Right ventricle myocardium superior (tissue), 1 donor: ENCODE results near the gene PEMT. TPM values are rescaled to one million over a fixed set of nuclear protein-coding genes. Genes with fewer than 3 reads are reported as not detected.
"Not testable (repeated sequence)": the region's sequence is repeated elsewhere in the genome, so short reads cannot be mapped to it uniquely, and the experiment has no call there.

Experiments used
- ATAC-seq: fragments of 200-7000 bp; cut with Tn5 transposase; one replicate; pipeline ENCODE4 v1.9.1; 2020; ENCODE audit warnings: mild to moderate bottlenecking; ENCODE audit not compliant: poor library complexity
- DNase-seq: peaks from one replicate; pipeline ENCODE4 v3.0.0-alpha.2; 2020
- intact Hi-C: fragments of 100-400 bp; cut with DNase I; formaldehyde crosslinking; loops from one replicate; pipeline ENCODE4 v1.11.2; 2022
- long read RNA-seq: library from polyadenylated mRNA; unstranded; transcript quantifications from one replicate; pipeline ENCODE4 v2.0.0, GENCODE V29; 2021
- total RNA-seq: library from RNA; stranded (reverse); fragmentation: NEBNext Ultra II Directional; extraction: Animal tissue kit (Norgen Biotek cat#: 25700); gene quantifications from one replicate; pipeline ENCODE4 v1.2.1, GENCODE V29; 2021
- donor health status: DM: no; HTN: yes; CAD: no; lungs with severe emphysema.

The PEMT gene
- 16.2 TPM for total RNA-seq
- long read RNA-seq, transcript PEMT-201 (7 exons, 1,013 nt): major isoform, 14 of 26 reads
- long read RNA-seq, partial matches to known transcripts: 1 of 26 reads
- long read RNA-seq, other reads (novel, unspliced or antisense): 9 of 26 reads

- DNase-seq: peak; percentile 97
- peak; percentile 97 for ATAC-seq
- intact Hi-C loops: no loop called here
Measured at GRCh38 chr17:17591355-17592298, at the start of gene PEMT. Gene PEMT (minus strand): TSS chr17:17591708. CDS start chr17:17591626, 82 bp downstream.

GRCh38 chr17:17639661-17640270 is 48.3 kb upstream of the PEMT start:
- DNase-seq: peak; percentile 58
- intact Hi-C loops: loop anchor here (10.0 kb wide), 1 partner anchor 145 kb away; the partner anchor contains the start of gene RASD1
- ATAC-seq: not testable (repeated sequence)

GRCh38 chr17:17638467-17638866 is 47.0 kb upstream of the PEMT start:
- ATAC-seq (no peak), DNase-seq (no peak)
- intact Hi-C loops: no loop called here

GRCh38 chr17:17636272-17636885 is 44.9 kb upstream of the PEMT start:
- DNase-seq: no peak
- intact Hi-C loops: no loop called here
- no peak for ATAC-seq

- DNase-seq, ATAC-seq, intact Hi-C loops: not testable (repeated sequence)
Measured at GRCh38 chr17:17635537-17636271, 44.2 kb upstream of the PEMT start.

GRCh38 chr17:17635126-17635525 is 43.6 kb upstream of the PEMT start:
- intact Hi-C loops: no loop called here
- no peak for DNase-seq
- no peak for ATAC-seq

- no peak for DNase-seq
- no peak for ATAC-seq
- intact Hi-C loops: no loop called here
Measured at GRCh38 chr17:17633310-17633709, 41.8 kb upstream of the PEMT start.

GRCh38 chr17:17632690-17633089 is 41.2 kb upstream of the PEMT start:
- intact Hi-C loops, ATAC-seq: not testable (repeated sequence)

GRCh38 chr17:17628388-17629008 is 37.0 kb upstream of the PEMT start:
- DNase-seq (no peak), ATAC-seq (no peak)
- intact Hi-C loops: no loop called here

More at GRCh38 chr17:17632690-17633089, 41.2 kb upstream of the PEMT start:
- not testable (repeated sequence) for DNase-seq

GRCh38 chr17:17626840-17627239 is 35.3 kb upstream of the PEMT start:
- no peak for ATAC-seq
- peak; percentile 2 for DNase-seq
- intact Hi-C loops: no loop called here

- intact Hi-C loops: no loop called here
- no peak for ATAC-seq
- no peak for DNase-seq
Measured at GRCh38 chr17:17626151-17626805, 34.8 kb upstream of the PEMT start.

- ATAC-seq (no peak), DNase-seq (no peak)
- intact Hi-C loops: no loop called here
Measured at GRCh38 chr17:17624741-17625140, 33.2 kb upstream of the PEMT start.

- intact Hi-C loops: no loop called here
- ATAC-seq (no peak), DNase-seq (no peak)
Measured at GRCh38 chr17:17623904-17624303, 32.4 kb upstream of the PEMT start.

GRCh38 chr17:17621254-17621653 is 29.7 kb upstream of the PEMT start:
- ATAC-seq (no peak), DNase-seq (no peak)
- intact Hi-C loops: no loop called here

- ATAC-seq (peak; percentile 94), DNase-seq (no peak)
- intact Hi-C loops: no loop called here
Measured at GRCh38 chr17:17613708-17614114, 22.2 kb upstream of the PEMT start.

- ATAC-seq (no peak), DNase-seq (no peak)
- intact Hi-C loops: no loop called here
Measured at GRCh38 chr17:17612085-17613022, 20.8 kb upstream of the PEMT start.
